Measurements from ENCODE around the gene DTX2.
"Not testable (repeated sequence)": the region's sequence is repeated elsewhere in the genome, so short reads cannot be mapped to it uniquely, and the experiment has no call there.

DTX2 gene

GRCh38 chr7:76511200-76511910, 49.8 kb downstream of the DTX2 start:
- not testable (repeated sequence) for H3K4me3 ChIP-seq (ENCODE audit: low read depth, low read length)

DNA sequence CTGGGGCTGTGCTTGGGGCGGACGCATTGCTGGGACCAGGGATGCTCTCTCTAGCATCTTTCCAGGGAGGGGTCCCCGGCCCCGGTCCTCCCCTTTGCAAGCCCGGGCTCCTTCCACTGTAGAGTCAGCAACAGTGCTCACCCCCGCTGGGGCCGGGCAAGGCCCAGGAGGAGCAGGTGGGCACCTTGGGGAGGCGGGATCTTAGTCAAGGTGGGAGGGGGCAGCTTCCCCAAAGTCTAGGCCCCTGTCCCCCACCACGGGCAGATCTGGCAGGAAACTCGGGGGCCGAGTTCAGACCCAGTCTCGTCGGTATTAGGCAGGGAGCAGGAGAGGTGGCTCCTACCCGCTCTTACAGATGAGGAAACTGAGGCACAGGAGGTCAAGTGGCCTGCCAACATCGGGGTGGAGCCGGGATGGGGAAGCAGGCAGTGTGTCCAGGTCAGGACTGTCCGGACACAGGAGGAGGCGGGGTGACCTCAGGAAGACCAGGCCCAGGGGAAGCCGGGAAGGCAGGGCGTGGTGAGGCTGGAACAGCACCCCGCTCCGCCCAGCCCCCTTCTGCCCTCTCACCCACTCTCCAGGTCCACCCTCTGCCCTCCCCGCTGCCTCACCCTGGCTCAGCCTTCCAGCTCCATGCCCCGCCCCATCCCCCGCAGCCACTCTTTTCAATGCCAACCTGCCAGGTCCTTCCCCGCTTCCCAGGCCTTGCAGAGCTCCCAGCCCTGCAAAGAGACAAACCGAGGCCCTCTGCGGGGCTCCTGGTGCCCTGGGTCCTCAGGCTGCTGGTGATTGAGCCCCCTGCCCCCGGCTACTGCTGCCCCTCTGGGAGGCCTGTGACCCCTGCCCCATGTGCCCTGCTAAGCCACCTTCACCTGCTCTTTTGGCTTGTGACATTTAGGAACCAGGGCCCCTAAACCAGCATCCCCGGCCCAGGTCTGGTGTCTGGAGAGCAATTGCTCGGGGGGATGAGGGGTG, 50.7 kb downstream of the DTX2 start:
- not testable (repeated sequence) for H3K4me3 ChIP-seq (ENCODE audit: low read depth, low read length)

DNA sequence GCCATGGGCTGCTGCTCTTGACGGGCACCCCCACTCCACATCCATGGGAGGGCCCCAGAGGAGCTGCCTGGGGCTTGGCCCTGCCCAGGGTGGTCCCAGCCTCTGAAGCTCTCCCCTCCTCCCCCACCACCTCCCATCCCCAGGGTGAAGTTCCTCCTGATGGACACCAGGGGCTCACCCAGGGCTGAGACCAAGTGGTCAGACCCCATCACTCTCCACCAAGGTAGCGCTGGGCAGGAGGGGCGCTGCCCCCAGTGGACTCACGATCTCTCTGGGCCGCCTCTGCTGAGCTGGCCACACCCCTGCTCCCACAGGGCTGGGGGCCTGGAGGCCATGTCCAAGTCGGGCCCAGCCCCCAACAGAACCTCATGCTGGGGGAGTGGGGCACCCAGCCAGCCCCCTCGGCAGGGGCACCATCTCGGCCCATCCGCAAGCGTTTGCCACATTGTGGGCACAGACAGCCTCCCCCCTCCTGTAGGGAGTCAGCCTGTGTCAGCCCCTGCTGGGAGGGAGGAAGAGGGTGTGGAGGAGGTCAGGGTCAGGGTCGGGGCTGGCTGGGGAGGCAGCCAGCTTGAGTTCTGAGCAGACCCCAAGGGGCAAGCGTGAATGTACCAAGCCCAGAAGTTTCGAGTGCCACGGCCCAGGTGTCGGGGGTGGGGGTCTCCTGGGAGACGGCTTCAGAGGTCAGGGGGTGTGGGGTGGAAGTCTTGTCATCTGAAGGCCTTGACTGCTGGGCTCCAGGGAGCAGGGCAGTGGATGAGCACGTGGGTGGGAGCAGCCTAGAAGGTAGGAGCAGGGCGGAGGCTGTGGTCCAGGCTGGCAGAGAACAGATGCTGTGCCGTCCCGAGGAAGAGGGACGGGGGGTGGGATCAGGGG, 51.7 kb downstream of the DTX2 start:
- H3K4me3 ChIP-seq (ENCODE audit: low read depth, low read length): no peak overlapping the region

- H3K4me3 ChIP-seq (ENCODE audit: low read depth, low read length): no peak overlapping the region
Measured at GRCh38 chr7:76513817-76514799, 52.6 kb downstream of the DTX2 start.

- no peak overlapping the region for H3K4me3 ChIP-seq (ENCODE audit: low read depth, low read length)
Measured at GRCh38 chr7:76514926-76515771, 53.6 kb downstream of the DTX2 start.

DNA sequence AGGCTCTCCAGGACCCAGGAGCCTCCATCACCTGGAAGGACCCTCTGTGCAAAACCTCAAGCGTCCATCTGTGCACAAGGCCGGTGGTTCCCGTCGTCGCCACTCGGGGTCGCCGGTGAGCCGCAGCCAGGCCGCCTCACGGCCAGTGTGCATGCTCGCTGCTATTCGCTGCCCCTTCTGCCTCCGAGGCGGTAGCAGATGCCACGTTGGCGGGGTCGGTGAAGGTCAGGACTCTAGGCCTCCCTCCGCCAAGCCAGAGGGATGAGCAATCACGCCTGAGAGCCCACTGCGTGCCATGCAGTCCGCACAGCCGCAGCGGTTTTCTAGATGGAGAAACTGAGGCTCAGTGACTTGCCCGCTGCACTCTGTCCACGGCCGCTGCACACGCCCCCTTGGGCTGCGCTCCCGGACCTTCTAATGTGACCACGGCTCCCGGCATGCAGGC, 54.5 kb downstream of the DTX2 start:
- no peak overlapping the region for H3K4me3 ChIP-seq (ENCODE audit: low read depth, low read length)

- H3K4me3 ChIP-seq (ENCODE audit: low read depth, low read length): not testable (repeated sequence)
Measured at GRCh38 chr7:76516932-76517331, 55.4 kb downstream of the DTX2 start.

DNA sequence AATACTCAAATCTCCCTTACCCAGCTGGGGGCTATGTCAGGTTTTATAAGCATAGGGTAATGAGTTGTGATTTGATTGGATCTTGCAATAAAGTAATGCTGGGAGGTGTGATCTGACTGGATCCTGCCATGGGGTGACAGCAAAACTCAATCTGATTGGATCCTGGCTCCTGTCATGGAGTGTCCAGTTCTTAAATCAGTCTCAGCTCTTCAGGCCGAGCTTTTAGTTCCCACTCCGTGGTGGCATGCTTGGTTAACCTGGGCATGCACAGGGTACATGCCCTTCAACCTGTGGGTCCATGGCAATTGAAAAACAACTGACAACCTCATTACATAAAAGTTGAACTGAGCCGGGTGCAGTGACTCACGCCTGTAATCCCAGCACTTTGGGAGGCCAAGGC, 64.7 kb downstream of the DTX2 start:
- not testable (repeated sequence) for H3K4me3 ChIP-seq (ENCODE audit: low read depth, low read length)

GRCh38 chr7:76531643-76532042, 70.1 kb downstream of the DTX2 start:
- not testable (repeated sequence) for H3K4me3 ChIP-seq (ENCODE audit: low read depth, low read length)

DNA sequence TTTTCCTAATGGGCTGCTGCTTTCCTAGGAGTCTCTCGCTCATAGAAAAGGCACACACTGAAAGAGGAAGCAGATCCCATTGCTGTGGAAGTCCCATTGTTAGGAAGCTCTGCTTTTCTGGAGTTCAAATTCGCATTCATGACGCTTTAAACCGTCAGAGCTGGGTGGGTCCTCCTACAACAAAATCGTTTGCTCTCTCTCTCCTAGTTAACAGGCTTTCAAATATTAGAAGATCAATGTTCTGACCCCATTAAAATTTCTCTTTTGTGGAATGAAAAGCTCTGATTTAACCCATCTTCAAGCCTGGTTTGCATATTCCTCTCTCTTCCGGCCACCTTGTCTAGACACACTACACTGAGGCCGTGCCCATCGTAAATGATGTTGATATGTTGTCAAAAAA, 81.7 kb downstream of the DTX2 start, which contains the start of gene SPDYE16:
Gene SPDYE16, minus strand, starts transcription at position 101 of the 400 bp plus-strand sequence. CDS start 1,838 bp downstream, outside the sequence.
- H3K4me3 ChIP-seq (ENCODE audit: low read depth, low read length): not testable (repeated sequence)

DNA sequence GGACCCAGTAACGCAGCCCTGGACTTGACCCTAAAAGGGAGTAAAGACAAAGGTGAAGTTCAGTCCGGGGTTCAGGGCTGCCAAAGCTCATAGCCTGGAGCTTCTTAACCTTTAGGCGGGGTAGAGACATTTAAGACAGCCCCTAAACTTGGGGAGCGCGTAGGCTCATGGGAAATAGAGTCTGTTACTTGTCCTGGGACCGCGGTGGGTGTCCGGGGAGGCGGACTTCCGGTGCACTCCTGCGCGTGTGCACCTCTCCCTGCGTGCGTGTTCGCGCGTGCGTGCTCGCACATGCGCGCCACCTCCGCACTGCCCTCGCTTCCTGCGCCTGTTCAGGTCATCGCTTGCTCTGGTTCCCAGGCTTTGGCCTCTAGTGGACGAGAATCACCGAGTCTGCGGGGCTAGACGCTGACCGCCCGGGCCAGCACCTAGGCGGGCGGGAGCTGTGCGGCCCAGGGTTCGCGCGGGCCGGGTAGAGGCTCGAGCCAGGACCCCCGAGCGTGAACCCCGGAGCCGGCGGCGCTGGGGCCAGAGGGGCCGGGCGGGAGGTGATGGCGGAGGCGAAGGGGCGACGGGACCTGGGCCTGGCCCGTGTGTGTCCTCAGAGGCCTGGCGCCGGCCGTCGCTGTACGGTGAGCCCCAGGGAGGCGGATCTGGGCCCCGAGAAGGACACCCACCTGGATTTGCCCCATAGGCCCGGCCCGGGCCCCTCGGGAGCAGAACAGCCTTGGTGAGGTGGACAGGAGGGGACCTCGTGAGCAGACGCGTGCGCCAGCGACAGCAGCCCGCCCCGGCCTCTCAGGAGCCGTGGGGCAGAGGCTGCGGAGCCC, 87.7 kb downstream of the DTX2 start:
- peak overlapping the region; percentile 73 for H3K4me3 ChIP-seq (ENCODE audit: low read depth, low read length)

DNA sequence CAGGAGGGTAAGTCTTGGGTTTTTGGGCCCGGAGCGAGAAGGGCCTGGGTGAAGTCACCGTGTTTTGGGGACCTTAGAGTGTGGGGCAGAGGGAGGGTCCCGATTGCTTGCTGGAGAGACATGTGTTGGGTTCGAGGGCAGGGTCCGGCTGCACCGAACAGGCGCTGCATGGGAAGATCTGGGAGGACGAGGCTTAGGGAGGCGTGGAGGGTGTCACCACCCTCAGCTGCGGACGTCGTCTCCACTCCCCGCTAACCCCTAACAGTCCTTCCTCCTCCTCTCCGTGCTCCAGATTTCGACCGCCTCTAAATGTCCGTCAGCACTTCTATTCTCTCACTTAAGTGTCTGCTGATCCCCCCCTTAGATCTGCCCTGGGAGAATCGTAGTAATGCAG, 88.3 kb downstream of the DTX2 start:
- peak overlapping the region; percentile 73 for H3K4me3 ChIP-seq (ENCODE audit: low read depth, low read length)

GRCh38 chr7:76551992-76552391, 90.5 kb downstream of the DTX2 start:
- not testable (repeated sequence) for H3K4me3 ChIP-seq (ENCODE audit: low read depth, low read length)
